GM08714 (cell line): Measurements from ENCODE around the gene CSNK1D.

Source experiments
- H3K4me3 ChIP-seq: fragments of 200-500 bp; sonication (Bioruptor generic); 2 replicates; pipeline ENCODE4 v1.5.1; 2014; ENCODE audit warnings: mild to moderate bottlenecking, low read length, inconsistent platforms
- ZNF274 ChIP-seq: IDR thresholded peaks from 2 replicates; pipeline ENCODE4 v1.6.1; 2012; ENCODE audit warnings: mild to moderate bottlenecking, low read depth, low read length

The CSNK1D gene

GRCh38 chr17:82315703-82316358 is 42.3 kb upstream of the CSNK1D start:
- H3K4me3 ChIP-seq: no peak overlapping the region

GRCh38 chr17:82314727-82315605 is 41.5 kb upstream of the CSNK1D start:
- no peak overlapping the region for H3K4me3 ChIP-seq
- TF ChIP-seq ZNF274: no peak

More at GRCh38 chr17:82315703-82316358, 42.3 kb upstream of the CSNK1D start:
- TF ChIP-seq ZNF274: no peak

GRCh38 chr17:82314012-82314726 is 40.7 kb upstream of the CSNK1D start:
- no peak overlapping the region for H3K4me3 ChIP-seq
- TF ChIP-seq ZNF274: no peak

GRCh38 chr17:82313195-82314011 is 39.9 kb upstream of the CSNK1D start:
- no peak for TF ChIP-seq ZNF274

GRCh38 chr17:82311971-82312370 is 38.5 kb upstream of the CSNK1D start:
- no peak overlapping the region for H3K4me3 ChIP-seq
- no peak for TF ChIP-seq ZNF274

More at GRCh38 chr17:82313195-82314011, 39.9 kb upstream of the CSNK1D start:
- no peak overlapping the region for H3K4me3 ChIP-seq

- TF ChIP-seq ZNF274: no peak
- no peak overlapping the region for H3K4me3 ChIP-seq
Observed at GRCh38 chr17:82310877-82311276, 37.4 kb upstream of the CSNK1D start.

- no peak overlapping the region for H3K4me3 ChIP-seq
- no peak for TF ChIP-seq ZNF274
Observed at GRCh38 chr17:82309656-82310570, 36.4 kb upstream of the CSNK1D start.

- H3K4me3 ChIP-seq: no peak overlapping the region
- TF ChIP-seq ZNF274: no peak
Observed at GRCh38 chr17:82305727-82306300, 32.3 kb upstream of the CSNK1D start.

GRCh38 chr17:82304826-82305726 is 31.6 kb upstream of the CSNK1D start:
- no peak overlapping the region for H3K4me3 ChIP-seq
- no peak for TF ChIP-seq ZNF274

- H3K4me3 ChIP-seq: no peak overlapping the region
- no peak for TF ChIP-seq ZNF274
Observed at GRCh38 chr17:82303944-82304808, 30.7 kb upstream of the CSNK1D start.
